Femur (tissue), 1 donor: ENCODE measurements around the gene COPS4.
"Not testable (repeated sequence)": the region's sequence is repeated elsewhere in the genome, so short reads cannot be mapped to it uniquely, and the experiment has no call there.

Experiments
- DNase-seq: peaks from one replicate; pipeline ENCODE4 v3.0.0-alpha.2; 2017

The COPS4 gene

GRCh38 chr4:83024233-83024632, 10.8 kb upstream of the COPS4 start:
- no peak for DNase-seq

DNA sequence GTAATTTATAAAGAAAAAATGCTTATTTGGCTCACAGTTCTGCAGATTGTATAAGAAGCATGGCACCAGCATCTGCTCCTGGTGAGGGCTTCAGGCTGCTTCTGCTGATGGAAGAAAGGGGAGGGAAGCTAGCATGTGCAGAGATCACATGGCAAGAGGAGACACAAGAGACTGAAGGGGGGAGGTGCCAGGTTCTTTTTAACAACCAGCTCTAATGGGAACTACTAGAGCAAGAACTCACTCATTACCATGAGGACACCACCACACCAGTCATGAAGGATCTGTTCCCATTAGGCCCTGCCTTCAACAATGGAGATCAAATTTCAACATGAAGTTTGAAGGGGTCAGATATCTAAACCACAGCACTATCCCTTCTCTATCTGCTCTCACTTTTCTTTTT, 9.4 kb upstream of the COPS4 start:
- no peak for DNase-seq

GRCh38 chr4:83028976-83029375, 6.0 kb upstream of the COPS4 start:
- DNase-seq = no peak

DNA sequence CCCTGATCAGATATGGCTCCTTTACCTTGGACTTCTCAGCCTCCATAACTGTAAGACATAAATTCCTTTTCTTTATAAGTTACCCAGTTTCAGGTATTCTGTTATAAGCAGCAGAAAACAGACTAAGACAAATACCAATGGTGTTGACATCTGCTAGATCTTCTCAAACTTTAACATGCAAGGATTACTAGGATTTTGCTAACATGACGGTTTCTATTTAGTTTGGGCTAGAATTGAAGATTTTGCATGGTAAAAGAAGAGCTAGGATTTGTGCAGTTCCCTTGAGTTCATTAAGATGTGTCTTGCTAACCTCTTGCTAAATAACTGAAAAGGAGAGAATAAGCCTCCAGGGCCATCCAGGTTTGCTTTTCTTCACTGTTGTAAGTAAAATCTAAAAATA, 5.3 kb upstream of the COPS4 start:
- DNase-seq = no peak

GRCh38 chr4:83036991-83037665, 2.1 kb downstream of the COPS4 start:
- DNase-seq = no peak

DNA sequence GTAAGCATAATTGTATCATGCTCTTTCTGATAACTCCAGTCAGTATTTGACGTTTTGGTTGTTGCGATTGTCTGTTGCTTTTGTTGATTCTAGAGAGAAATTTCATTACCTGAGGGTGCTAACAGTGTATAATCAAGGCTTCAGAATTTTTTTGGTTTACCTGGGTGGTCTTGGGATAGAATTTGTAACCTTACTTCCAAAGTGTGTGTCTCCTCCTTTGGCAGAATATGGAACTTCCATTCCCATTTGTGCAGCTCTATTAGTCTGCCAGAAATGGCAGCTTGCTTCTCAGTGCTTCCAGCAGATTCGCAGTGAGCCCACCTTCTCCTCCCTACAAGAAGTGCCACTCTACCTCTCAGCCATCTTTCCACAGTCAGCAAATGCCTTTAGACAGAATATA, 5.3 kb downstream of the COPS4 start:
- DNase-seq = no peak

GRCh38 chr4:83043157-83043556, 8.2 kb downstream of the COPS4 start:
- DNase-seq = not testable (repeated sequence)

DNA sequence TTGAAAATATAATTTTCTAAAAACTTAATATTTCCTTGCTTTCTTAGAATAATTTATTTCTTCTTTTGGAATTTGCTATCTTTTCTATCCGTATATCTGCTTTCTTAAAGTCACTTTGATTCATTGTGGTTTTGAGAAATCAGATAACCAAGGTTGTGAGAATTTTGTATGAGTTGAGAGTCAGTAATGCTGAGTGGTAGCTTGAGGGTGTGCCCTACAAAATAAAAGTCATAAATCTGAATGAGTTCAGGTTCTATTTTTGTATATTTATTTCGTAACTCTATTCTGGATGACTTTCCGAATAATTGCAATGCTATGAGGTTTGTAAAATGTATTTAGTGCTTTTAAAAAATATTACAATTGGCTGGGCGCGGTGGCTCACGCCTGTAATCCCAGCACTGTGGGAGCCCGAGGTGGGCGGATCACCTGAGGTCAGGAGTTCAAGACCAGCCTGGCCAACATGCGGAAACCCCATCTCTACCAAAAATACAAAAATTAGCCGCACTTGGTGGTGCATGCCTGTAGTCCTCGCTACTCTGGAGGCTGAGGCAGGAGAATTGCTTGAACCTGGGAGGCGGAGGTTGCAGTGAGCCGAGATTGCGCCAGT, 8.9 kb downstream of the COPS4 start:
- DNase-seq = no peak

- no peak for DNase-seq
Measured at GRCh38 chr4:83046693-83047473, 11.9 kb downstream of the COPS4 start.

DNA sequence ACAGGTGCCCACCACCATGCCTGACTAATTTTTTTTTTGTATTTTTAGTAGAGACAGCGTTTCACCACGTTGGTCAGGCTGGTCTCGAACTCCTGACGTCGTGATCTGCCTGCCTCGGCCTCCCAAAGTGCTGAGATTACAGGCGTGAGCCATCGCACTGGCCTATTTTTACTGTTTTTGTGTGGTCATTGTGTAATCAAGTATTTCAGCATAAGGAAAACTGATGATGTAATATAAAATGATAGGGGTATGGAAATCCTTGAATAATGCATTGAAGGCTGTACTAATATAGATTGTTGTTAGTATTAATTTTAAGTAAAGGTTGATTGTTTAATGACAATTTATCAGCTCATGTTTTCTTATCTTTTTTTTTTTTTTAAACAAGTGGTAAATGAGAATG, 13.8 kb downstream of the COPS4 start:
- not testable (repeated sequence) for DNase-seq

DNA sequence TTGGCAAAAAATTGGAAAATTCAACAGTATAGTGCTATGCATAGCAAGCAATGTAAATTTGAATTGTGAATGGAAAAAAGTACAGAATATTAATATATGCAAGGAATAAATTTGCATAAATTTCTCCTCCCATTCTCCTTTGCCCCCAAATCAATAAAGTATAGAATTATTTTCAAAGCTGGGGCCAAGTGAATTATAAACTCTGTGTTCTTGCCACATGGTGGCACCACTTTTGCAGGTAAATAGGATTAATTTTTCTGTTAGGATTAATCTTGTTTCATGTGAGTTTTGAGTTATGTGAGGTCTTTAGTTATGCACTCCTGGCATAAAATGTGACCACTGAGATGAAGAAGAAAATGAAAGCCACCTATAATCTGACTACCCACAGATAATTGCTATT, 19.9 kb downstream of the COPS4 start:
- no peak for DNase-seq

GRCh38 chr4:83062739-83063138, 27.8 kb downstream of the COPS4 start:
- no peak for DNase-seq

- DNase-seq = no peak
Measured at GRCh38 chr4:83065266-83065665, 30.3 kb downstream of the COPS4 start.

DNA sequence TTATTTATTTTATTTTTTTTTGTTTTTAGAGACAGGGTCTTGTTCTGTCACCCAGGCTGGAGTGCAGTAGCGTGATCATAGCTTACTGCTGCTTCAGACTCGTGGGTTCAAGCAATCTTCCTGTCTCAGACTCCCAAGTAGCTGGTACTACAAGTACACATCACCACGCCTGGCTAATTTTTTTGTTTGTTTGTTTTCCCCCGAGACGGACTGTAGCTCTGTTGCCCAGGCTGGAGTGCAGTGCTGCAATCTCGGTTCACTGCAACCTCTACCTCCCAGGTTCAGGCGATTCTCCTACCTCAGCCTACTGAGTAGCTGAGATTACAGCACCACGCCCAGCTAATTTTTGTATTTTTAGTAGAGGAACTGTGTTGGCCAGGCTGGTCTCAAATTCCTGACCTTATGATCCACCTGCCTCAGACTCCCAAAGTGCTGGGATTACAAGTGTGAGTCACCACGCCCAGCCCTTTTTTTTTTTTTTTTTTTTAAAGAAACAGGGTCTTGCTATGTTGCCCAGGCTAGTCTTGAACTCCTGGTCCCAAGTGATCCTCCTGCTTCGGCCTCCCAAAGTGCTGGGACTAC, 32.2 kb downstream of the COPS4 start:
- no peak for DNase-seq

- DNase-seq = no peak
Measured at GRCh38 chr4:83071116-83071515, 36.1 kb downstream of the COPS4 start.

DNA sequence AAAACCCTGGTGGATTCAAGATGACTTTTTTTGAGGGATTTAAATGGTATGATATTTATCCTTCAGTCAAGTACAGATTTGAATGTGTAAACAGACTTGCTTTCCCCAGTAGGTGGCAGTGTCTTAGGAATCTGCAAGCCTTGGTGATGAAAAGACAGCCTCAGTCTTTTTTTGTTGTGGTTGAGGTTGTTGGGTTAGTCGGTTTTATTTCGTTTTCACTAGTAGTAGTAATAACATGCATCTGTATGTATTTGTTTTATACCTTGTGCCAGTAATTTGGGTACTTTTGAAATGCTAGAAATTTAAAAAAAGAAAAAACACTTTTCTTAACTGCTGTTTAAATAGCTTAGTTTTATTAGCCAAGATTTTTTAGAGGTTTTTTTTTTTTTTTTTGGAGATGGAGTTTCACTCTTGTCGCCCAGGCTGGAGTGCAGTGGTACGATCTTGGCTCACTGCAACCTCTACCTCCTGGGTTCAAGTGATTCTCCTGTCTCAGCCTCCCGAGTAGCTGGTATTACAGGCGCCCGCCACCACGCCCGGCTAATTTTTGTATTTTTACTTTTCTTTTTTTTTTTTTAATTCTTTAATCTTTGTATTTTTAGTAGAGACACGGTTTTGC, 39.2 kb downstream of the COPS4 start:
- no peak for DNase-seq

DNA sequence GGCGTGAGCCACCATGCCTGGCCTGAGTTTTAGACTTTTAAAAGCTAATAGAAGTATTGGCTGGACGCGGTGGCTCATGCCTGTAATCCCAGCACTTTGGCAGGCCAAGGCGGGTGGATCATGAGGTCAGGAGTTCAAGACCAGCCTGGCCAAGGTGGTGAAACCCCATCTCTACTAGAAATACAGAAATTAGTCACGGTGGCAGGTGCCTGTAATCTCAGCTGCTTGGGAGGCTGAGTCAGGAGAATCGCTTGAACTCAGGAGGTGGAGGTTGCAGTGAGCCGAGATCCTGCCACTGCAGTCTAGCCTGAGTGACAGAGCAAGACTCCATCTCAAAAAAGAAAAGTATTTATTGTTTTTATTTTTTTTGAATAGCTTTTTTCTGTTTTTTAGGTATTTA, 39.8 kb downstream of the COPS4 start:
- not testable (repeated sequence) for DNase-seq

DNA sequence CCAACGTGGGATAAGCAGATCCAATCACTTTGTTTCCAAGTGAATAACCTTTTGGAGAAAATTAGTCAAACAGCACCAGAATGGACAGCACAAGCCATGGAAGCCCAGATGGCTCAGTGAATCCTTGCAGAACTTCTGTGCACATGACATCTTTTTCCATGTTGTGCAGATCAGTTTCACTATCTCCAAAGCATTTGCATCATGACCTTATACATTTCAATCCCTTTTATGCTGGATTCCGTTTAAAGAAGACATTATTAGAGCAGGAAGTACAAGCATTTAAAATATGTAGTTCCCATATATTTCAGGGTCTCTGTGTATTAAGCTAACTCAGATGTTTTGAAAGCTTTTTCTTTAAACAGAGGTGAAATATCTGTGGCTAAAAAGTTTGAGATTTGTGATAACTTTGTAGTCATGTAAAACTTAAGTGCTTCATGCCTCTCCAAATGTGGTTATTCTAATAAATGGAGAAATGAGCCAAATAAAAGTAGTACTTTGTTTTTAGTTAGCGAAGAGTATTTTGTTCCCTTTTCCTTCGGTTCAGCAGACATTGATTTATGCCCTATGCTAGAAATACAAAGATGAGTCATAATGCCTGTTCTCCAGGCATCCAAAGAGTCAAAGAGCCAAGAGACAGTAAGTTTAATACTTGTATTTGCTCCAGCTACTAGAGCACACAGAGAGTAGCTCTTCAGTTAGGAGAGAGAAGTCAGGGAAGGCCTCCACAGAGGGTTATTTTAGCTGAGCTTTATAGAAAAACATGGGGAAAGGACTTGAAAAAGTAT, 40.5 kb downstream of the COPS4 start:
- DNase-seq = no peak

DNA sequence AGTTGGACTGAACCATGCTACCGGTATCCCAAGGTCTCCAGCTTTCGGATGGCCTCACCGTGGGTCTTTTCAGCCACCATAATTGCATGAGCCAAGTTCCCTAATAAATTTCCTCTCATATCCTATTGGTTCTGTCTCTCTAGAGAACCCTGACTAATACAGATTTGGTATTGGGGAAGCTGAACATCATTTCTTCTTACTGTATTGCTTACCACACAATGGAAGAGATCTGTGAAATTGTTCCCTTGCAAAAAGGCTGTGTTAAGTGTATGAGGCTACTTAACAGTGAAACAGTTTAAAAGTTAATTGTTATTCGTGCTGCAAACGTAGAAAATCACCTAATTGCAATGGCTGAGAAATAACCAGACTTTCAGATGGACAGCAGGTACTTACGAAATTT, 45.6 kb downstream of the COPS4 start:
- no peak for DNase-seq

DNA sequence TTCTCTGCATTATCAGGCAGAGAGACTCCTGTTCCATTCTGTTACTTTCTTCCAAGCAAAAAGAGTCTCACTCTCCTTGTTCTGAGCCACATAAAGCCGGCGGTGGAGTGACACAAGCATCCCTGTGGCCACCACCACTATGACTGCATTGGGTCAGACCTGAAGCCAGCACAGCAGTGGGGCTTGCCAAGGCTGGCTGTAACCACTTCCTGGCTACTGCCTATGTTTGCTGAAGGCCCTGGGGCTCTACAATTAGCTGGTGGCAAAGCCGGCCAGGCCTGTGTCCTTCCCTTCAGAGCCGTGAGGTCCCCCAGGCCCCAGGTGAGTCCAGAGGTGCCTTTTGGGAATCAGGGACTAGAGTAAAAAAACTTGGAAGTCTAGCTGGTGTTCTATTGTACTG, 47.8 kb downstream of the COPS4 start:
- peak; percentile 37 for DNase-seq

- DNase-seq = peak; percentile 31
Measured at GRCh38 chr4:83083925-83084475, 49.0 kb downstream of the COPS4 start.

- peak; percentile 30 for DNase-seq
Measured at GRCh38 chr4:83084956-83085355, 50.0 kb downstream of the COPS4 start.
